Measurements from ENCODE around the gene DCANP1.

Gene DCANP1

DNA sequence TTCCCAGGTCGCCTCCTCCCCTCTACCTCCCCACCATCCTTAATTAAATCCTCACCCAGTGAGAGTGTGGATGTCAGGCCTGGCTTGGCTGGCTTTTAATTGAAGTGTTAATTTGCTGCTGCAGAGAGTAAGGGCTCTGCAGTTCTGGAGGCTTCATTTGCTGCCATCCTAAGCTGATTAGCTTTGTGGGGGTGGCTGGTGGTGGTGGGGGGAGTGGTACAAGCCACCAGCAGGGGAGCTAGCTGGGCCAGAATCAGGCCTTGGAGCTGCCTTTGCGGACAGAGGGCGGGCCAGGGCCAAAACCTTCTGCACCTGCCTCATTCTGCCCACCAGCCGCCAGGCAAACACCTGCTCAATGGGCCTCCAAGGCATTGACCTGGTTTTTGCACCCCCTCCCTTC lies 31.8 kb upstream of the DCANP1 start:
- no peak for DNase-seq

GRCh38 chr5:135477613-135478066 lies 30.5 kb upstream of the DCANP1 start:
- DNase-seq = no peak

DNA sequence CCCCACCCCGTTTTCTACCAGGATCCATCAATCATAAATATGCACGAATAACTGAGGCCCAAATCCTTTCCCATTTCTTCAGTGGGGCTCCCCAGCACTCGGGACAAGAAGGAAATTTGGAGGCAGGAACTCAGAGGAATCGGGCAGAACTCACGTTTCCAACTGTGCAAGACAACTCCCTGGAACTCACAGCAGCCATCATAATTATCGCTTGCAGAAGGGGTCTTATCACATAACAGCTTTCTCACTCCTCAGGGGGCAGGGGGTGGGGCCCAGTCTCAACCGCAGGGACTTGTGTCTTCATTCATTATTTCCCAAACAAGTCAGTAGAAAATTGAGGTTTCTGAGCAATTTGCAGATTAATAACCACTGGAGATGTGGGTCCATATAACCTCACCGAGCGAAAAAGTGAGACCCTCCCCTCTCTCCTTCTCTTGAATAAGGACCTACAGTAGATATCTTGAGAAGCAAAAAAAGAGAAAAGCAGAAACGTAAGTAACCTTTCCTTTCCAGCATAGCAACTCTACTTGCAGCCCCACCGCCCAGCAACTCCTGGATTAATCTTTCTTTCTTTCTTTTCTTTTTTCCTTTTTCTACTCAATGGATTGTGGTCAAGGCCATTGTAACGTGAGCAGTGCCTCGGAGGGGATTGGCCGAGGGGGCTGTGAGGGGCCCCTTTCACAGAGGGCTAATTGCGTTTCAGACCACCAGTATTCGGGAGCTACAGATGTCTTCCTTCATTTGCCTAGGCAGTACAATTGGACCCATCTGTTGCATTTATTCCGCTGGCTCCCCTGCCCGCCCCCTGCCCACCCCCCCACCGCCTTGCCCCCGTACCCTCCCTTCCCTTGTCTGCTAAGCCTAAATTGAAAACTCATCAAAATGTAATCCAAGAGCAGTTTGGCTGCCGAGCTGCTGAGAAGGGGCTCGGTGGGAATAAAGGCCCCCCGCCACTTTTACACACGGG lies 29.8 kb upstream of the DCANP1 start:
- DNase-seq = no peak

DNA sequence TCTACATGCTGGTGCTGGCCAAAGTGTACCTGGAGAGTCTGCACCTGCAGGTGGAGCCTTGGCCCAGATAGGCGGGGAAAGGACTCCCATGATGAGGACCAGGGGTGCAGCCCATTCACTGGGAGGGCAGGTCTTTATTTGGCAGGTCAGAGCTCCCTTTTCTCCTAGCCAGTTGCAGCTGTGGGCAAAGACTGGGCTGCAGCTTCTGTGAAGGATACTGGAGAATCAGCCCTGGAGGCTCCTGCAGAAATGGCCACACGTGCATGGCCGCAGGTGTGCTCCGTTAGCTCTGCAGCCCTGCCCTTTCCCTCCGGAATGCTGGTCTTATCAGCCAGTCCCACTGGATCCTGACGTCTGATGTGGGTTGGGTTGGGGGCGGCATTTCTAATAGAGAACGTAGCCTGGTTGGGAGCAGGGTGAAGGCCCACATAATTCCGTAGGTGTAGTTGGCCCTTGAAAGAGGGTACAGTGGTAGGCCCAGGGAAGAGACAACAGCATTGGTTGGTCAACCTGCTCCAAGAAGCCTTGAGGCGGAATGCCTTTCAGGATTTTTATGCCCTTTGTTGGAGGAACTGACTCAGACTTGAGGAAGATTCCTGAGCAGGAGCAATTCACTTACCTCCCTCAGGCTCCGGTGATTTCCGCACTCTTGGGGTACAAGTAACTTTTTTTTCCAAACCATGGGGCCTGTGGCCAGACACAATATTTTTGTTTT lies 27.0 kb upstream of the DCANP1 start:
- no peak for DNase-seq

- no peak for DNase-seq
Observed at GRCh38 chr5:135472141-135472540, 25.0 kb upstream of the DCANP1 start.

DNA sequence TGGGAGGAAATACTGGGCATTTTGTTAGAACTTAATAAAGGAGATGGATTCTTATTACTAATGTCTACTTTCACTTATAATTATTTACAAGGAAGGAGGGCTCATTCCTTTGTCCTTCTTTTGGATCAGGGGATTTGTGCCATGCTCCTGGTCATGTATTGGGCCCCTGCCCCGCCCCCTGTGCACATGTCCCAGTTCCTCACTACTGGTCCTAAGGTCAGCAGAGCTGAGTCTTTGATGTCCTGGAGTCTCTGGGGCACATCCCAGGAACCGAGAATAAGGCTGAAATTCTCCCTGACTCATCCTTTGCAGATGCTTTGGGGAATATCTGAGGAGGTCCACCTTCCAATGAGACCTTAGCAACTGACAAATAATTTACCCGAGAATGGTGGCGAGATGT lies 24.6 kb upstream of the DCANP1 start:
- DNase-seq = no peak

GRCh38 chr5:135469911-135470310 lies 22.8 kb upstream of the DCANP1 start:
- DNase-seq = no peak

- DNase-seq = no peak
Observed at GRCh38 chr5:135468541-135468940, 21.4 kb upstream of the DCANP1 start.

GRCh38 chr5:135467871-135468485 lies 20.8 kb upstream of the DCANP1 start:
- DNase-seq = no peak

GRCh38 chr5:135467051-135467625 lies 20.0 kb upstream of the DCANP1 start:
- DNase-seq = no peak

DNA sequence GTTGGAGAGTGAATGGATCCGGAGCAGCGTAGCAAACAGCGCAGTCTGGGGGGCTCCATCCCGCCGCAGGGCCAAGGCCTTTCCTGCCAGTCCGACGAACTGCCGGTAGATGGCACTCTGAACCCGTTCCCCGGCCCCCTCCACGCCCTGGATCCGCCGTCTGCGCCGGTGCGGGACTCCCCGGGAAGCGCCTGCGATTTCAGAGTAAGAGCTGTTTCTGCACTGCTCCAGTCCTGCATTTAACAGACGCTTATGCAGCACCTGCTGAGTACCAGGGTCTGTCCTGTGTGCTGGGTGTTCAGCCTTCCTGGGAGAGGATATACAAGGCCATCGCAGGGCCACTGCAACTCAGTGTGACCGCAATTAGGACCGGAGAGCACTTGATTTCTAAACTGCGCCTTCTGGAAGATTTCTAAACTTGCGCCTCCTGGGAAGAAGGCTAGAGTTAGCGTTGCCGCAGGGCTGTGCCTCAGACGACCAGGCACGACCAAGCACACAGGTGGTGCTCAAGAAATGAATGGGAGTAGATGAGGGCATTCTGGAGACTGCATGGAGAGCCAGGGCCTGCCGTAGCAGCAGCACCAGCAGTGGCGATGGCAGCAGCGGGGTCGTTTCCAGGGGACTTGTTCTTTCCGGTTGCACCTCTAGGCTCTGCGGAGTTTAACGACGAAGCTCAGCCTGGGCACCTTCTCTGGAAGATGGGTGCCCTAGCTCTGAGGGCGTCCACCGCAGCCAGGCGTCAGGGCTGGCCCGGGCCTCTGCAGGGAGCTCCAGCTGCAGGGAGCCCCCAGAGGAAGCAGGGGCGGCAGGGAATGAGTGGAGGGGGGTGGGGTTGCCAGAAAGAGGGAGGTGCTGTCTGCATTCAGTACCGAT lies 19.3 kb upstream of the DCANP1 start:
- peak; percentile 55 for DNase-seq

GRCh38 chr5:135465391-135466122 lies 18.4 kb upstream of the DCANP1 start:
- no peak for DNase-seq

- no peak for DNase-seq
Observed at GRCh38 chr5:135462304-135462703, 15.2 kb upstream of the DCANP1 start.

DNA sequence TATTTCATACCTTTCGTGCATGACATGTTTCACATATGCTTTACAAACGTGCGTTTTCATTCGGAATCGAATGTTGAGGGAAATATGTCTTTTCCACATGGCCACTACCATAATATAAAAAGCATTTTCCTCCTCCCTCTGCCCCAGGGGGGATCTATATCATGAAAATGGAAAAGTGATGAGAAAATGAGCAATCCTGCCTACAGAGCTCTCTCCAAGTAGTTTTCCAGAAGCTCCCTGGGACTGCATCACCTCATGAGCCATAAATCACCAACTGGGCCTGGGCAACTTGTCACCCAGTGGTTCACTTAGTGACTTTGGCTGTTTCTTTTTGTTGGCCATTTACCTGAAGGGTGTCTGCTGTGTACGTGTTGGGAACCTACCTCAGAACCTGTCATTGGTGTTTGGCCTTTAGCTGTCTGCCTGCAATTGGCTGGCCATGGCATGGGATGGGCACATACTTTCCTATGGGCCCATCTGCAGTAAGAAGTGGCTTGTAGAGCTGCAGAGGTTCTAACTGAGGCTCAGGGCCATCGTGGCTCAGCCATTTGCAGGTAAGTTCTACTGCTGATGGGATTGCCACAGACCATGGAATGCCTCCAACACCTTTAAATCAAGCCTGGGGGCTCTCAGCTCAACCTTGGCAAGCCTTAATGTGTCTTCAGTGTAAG lies 14.5 kb upstream of the DCANP1 start:
- DNase-seq = no peak

DNA sequence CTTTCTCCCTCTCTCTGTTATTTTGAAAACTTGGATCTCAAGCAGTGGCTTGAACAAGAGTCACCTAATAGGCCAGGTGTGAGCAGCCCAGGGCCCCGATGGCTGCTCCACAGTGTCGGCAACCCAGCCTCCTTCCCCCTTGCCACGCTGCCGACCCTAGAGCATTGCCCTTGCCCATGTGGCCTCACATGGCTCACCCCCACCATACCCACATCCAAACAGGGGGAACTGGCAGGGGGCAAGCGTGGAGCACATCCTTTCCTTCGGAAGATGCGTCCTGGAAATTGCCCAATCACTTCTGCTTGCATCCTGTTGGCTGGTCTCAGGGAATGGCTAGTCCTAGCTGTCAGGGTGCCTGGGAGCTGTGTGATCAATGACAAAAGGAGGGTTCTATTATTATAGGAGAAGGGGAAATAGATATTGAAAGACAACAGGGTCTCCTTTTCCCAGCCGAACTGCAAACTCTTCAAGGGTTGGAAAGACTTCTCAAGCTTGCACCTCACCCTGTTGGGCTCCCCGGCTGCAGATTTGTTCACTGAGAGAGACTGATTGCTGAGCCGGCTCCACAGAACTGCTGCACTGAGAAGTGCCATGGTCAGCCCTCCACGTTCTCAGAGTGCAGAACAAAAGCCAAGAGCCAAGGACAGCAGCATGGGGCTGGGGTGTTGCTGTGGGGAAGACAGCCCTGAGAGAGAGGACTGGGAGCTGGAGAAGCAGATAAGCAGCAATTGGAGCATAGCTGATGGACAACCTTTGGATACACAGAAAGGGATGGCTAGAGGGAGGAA lies 13.3 kb upstream of the DCANP1 start:
- no peak for DNase-seq

DNA sequence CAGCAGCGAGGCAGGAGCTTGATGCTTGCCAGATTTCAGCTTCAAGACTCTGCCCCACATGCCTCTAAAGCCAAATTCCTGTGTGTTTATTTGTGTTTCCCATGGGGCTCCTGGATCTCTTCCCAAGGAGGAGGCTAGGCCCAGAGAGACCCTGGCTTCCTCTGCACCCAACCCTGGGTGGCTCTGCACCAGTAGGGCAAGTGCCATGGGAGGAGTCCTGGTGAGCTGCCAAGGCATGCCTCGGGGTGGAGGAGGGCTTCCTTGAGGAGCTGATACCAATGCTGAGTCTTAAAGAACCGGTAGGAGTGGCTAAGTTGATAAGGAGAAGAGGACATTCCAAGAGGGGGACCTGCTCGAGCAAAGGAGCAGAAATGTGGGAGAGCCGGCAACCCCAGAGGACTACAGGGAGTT lies 11.8 kb upstream of the DCANP1 start:
- DNase-seq = peak; percentile 35

DNA sequence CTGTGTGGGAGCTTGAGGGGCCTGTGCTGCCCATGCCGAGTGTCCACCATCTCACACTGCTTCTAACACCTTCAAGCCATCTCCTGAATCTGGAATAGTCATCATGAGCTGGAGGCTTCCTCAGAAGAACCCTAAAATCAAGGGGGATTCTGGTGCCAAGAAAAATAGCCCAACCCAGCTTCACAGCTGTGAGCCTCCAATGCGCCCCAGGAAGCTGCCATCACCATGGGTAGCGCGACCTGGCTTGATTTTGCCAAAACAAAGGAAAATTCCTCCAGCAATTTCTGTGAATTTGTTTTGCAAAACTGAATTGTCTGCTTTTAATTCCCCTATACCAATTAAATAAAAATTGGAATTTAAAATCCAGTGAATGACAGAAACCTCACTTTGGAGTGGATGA lies 11.2 kb upstream of the DCANP1 start:
- no peak for DNase-seq

GRCh38 chr5:135457424-135458071 lies 10.4 kb upstream of the DCANP1 start:
- DNase-seq = no peak
